ENCODE results near the gene CITED4.

- TF ChIP-seq CTCF (IDR thresholded peaks at IDR 0.05) (no peak), POLR2A (IDR thresholded peaks at IDR 0.05) (no peak)
These were observed 43.1 kb downstream of the CITED4 start for GRCh38 chr1:40819101-40819500.
